HG02884 (cell line): ENCODE data around the gene PDZD4.

Source experiments
- ATAC-seq: cut with Tn5 transposase; IDR thresholded peaks from one replicate; pipeline ENCODE4 v1.9.1; 2021; ENCODE audit warnings: mild to moderate bottlenecking, moderate library complexity; ENCODE audit not compliant: unreplicated experiment

PDZD4 gene

DNA sequence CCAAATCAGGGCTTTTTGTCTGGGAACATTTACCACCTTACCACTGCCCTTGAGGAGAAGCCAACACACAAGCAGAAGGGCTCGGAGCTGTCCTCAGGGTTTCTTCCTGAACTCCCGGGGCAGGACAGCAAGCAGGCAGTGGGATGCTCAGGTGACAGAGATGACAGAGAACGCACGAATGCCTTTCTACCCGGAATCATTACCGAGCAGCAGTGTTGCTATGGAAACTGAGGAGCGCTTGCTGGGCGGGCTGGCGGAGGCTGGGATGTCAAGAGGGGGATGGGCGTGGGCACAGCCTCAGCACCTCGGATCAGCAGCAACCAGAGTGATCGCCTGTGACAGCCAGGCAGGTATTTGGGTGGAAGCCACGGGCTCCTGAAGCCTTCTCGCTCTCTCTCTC lies 18.1 kb downstream of the PDZD4 start:
- no peak for ATAC-seq

DNA sequence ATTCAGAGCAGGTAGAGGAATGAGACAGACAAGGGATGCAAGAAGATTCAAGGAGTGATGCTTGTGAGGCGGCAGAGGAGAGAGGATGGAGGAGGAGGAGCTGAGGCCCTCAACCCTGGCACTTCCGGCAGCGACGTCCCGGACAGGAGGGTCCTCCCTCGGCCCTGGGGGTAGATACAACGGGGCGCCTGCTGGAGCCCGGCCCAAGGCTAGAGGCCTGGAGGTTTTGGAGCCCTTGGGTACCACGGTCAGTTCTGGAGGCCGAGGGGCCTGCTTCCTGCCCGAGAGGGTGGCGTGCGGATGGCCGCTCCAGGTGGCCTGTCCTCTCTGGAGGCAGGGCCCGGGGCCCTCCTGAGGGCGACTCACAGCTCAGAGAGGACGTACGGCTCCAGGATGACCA lies 22.4 kb downstream of the PDZD4 start:
- no peak for ATAC-seq

DNA sequence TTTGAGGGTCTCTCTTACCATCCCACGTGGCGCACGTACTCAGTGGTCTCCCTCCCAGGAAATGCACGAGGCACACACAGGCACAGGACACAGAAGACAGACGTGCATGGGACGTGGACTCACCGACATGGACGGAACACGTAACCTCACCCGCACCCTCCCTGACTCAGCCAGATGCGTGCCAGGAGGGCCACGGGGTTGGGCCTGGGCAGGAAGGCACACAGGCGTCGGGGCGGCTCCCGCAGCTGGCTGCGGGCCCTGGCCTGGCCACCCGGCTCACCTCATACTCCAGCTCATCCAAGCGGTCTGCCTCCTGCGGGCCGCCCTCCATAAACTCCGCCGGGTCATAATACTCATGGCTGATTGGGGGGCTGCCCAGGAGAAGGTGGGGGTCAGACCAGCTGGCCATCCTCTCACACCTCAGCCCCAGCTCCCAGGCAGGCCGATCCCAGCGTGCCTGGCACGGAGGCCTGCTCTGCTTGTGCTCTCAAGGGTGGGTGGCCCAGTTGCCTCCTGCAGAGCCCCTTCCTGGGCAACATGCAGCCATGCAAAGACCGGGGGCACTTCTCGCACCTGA lies 23.3 kb downstream of the PDZD4 start:
- no peak for ATAC-seq

DNA sequence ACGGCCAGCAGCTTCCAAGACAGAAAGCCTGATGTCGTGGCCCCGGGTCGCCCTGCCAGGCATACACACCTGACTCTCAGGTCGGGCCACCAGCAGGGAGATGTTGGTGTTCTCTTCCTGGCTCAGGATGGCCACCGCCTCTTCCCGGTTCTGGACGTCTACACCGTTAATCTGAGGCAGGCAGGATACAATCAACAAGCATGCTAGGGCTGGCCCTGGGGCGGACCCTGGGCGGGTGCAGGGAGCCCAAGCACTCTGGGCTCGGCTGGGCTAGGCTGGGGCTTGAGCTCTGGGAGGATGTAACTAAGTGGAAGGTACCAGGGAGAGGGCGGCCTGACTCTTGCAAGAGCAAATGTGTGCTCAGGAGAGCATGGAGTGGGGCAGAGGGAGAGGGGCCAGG lies 24.9 kb downstream of the PDZD4 start:
- no peak for ATAC-seq

DNA sequence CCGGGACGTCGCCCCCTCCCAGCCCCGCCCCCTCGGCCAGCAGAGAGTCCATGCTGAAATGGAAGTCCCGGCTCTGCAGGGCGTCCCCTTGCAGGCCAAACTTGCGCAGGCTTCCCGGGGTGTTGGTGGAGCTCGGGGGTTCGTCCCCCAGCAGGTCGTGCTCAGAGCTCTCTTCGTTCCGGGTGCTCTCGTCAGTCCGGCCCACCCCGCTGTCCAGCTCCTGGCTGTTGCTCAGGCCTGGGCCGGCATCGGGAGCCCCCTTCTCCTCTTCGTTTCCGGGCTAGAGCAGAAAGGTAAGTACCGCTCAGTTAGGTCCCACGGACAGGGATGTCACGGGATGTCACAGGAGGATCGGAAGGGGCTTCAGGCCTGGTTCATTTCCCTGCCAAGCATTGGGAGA lies 25.7 kb downstream of the PDZD4 start:
- ATAC-seq = no peak

DNA sequence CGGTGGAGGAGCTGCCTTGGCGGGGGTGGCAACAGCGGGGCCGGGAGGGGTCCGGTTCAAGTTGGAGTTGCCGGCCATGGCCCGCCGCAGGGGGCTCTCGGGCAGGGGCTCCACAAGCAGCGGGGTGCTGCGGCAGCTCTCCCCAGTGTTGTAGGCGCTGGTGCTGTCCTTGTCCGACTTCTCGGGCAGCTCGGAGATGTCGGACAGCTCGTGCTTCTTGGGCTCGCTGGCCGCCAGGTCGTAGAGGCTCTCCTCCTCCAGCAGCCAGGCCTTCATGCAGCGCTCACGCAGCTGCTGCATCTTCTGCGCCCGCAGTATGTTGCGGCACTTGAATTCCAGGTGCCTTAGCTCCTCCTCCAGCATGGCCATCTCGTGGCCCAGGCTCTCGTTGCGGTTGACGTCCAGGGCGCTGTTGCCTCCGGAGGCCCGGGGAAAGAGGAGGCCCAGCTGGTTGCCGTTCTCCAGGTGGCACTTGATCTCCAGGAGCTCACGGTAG lies 26.2 kb downstream of the PDZD4 start:
- no peak for ATAC-seq

DNA sequence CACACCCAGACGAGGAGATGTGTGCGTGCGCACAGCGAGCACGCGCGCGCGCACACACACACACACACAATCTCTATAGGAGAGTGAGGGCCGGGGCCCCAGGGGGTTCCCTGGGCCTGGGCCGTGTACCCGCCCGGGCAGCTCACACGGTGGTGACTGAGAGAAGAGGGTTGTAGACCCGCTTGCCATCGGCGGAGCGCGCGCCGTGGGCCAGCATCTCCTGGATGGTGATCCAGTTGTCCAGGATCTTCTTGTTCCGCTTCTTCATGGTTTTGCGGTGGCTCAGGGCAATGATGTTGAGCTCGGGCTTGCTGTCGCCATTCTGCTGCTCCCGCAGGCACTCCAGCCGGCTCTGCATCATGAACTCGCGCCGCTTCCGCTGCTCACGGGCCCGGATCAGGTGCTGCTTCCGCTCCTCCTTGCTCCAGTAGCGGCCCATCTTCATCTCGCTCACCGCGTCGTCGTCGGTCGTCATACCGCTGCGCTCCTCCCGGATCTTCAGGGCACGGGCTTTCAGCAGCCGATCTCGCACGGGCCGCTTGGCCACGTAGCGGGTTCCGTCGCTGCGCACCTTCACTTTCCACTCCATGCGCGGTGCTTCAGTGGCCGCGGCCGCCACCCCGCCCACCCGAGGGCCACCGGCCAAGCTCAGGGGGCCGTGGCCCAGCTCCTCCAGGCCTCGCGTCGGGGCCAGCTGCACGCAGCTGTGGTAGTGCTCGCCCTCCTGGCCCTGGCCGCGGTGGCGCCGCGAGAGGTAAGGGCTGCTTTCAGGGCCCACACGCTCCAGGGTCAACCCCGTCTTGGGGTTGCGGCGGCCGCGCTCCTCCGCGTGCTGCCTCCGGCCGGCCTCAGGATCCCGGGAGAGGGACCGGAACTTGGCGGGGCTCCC lies 26.9 kb downstream of the PDZD4 start:
- no peak for ATAC-seq

DNA sequence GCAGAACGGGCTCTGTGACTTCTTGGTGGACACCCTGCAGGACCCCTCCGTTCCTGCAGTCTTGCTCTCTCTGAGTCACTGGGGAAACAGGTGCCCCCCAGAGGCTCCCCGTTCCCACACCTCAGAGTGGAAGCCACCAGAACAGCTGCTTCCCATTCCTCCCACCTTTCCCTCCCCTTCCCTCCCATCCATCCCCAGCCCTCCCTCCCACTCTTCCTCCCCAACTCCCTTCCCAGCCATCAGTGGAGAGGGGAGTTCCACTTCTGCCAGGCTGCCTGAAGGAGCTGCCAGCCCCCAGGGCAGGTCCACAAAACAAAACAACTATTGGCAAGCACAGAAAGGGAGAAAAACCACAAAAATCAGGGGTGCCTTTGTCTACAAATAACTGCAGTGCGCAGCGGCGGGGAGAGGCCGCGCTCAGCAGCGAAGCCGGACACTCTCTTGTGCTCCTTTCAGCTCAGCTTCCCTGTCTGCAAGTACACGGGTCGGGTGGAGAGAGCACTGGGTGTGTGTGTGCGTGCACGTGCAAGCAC lies 27.8 kb downstream of the PDZD4 start:
- ATAC-seq = no peak

DNA sequence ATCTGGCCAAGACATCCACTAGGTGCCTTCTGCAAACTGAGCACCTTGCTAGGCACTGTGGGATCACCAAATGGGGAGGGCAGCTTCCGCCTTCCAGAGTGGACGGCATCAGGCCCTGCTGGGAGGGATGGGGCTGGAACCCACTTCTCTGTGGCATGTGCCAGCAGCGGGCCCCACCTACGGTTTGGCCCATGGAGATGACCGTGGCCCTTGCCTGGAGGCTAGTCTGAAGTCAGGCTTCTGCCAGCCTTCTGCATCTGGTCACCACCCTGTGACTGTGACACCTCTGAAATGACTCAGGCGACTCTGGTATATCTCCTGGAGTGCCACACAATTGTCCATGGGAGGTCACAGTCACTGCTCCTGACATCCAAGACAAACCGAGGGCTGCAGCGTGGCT lies 28.7 kb downstream of the PDZD4 start:
- ATAC-seq = no peak

DNA sequence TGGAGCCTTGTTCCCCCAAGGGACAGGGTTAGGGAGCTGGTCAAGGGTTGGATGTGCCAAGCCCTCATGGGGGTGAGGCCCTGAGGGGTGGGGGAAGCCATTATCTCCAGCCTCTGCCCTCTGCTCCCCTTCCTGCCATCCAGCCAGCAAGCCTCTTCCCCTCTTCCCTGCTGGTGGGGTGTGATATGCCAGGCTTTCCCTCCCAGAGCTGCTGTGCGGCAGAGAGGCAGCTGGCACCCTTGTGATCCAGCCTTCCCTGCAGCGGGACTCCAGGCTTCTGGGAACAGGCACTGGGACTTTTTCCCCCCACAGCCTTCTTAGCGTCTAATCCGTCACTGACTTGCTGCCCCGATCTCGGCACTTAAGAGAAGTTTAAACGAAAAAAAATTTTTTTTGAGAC lies 29.6 kb downstream of the PDZD4 start:
- no peak for ATAC-seq

DNA sequence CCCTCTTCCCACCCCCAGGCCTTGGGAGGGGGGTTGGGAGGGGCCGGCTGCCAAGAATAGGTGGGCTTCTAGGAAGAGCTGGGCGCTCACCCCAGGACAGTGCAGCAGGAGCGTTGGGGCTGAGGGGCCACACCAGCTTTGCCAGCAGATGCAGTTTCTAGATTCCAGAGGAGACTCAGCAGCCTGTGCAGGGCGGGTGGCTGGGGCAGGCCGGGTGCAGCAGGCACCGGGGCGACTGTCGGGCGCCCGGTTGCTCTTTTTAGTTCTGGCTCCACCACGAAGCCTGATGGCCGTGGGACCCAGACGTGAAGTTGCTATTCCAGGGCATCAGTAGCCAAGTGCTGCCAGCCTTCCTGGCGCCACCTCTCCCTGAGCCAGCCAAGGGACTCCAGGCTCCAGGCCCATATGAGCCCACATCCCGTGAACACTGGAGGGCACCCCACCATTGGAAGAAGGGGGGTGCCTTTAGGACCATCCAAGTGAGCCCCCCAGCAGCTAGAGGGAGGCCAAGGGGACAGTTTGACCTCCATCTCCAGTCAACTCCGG lies 30.1 kb downstream of the PDZD4 start:
- no peak for ATAC-seq

DNA sequence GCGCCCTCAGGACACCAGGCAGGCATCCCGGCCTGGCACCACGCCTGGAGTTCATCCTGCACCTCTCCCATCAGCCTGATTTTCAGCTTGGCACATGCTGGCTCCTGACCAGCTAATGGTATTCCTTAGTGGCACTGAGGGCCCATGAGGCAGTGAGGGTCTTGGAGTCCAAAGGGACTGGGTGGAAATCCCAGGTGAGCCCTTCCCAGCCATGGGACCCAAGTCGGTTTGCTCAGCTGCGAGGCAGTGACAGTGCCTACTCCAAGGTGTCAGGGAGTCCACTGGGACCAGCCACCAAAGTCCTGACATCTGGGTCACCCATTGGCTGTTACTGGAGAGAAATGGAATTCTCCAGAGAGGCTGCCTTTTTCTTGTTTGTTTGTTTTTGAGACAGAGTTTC lies 31.0 kb downstream of the PDZD4 start:
- no peak for ATAC-seq

DNA sequence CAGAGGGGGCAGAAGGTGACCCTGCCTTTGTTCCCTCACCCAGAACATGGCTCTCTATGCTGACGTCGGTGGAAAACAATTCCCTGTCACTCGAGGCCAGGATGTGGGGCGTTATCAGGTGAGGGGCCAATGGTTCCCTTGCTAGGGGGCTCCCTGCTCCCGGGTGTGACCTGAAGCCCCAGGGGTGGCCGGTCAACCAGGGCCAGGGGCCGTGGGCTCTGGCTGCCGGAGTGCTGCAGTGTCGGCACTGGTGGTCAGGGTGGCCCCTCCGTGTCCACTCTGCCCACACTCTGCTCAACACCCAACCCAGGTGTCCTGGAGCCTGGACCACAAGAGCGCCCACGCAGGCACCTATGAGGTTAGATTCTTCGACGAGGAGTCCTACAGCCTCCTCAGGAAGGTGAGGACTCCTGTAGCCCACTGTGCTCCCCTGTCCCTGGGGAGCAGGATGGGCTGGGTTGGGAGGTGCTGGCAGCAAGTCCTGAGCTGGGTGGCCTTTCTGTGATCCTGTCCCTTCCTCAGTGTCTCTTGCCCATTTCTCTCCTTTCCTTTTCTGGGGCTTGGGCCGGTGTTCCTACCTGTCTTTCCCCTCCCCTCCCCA lies 32.8 kb downstream of the PDZD4 start:
- ATAC-seq = no peak

DNA sequence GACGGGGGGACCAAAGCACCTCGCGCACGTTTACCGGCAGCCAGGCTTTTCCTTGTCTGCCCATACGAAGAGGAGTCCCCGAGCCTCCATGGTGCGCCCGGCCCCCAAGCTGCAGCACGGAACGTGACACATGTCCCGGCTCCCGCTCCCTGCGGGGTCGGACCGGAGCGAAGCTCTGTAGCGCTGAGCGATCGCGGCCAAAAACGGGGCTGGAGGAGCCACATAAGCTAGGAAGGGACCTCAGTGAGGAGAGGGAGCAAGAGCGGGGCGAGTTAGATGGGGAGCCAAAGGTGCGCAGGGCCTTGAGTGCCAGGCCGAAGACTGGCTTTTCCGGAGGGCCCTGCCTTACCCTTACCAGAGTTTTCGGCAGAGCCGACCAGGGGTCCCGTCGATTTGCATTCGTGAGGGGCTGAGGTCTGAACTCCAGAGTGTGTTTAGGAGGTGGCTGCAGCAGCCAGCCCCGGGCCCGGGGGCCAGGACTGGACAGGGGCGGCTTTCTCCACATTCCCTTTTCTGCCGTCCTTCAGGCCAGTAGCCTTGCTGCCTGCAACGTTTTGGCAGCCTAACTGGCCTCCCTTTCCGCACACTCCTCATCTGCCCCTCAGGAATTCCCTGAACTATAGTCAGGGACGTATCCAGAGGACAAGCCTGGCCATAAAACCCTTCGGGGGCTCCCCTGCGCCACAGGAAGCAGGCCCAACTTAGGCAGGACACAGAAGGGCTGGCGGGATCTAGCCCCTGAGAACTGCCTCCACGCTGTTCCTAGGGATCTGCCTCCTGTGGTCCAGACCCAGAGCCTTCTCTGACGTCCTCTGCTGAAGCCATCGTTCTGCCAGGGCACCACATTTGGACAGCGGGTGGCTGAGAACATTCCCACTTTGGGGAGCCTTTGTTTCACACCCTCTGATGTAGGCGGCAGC lies 35.2 kb downstream of the PDZD4 start:
- ATAC-seq = no peak

DNA sequence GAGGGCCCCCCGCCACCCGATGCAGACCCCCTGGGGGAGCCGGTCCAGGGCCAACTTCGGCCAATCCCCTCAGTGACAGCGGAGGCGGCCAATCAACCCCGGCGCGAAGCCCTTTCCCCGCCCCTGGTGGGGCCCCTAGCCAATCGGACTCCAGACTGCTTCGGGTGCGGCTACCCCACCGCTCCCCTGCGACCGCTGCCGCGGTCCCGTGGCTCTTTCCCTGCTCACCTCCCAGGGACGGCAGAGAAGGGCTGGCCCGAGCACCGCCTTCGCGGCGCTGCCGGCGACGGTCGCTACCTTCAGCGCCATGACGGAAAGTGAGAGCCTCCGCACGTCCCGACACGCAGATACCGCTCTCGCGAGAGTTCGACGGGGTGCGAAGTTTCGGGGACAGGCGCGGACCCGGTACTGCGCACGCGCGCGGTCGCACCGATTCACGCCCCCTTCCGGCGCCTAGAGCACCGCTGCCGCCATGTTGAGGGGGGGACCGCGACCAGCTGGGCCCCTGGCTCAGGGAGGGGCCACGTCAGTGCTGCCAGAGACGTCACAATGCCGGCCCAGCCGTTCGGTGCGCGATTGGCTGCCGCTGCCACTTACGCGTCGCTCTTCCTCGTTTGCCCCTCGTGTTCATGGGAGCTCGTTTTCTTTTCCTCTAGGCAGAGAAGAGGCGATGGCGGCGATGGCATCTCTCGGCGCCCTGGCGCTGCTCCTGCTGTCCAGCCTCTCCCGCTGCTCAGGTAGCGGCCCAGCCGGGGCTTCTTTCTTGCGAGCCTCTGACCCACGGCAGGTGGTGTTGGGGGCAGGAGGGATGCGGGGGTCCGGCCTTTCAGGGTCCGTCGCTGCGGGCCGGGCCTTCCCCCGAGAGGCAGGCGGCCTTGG lies 36.1 kb downstream of the PDZD4 start, which contains the start of the genes IDH3G and SSR4:
Gene IDH3G, minus strand, starts transcription at position 358 of the 879 bp plus-strand sequence. Its CDS starts 49 bp downstream, at position 309.
Gene SSR4, plus strand, starts transcription at position 651 of the 879 bp plus-strand sequence. Its CDS starts 20 bp downstream, at position 671.
- peak; percentile 94 for ATAC-seq

DNA sequence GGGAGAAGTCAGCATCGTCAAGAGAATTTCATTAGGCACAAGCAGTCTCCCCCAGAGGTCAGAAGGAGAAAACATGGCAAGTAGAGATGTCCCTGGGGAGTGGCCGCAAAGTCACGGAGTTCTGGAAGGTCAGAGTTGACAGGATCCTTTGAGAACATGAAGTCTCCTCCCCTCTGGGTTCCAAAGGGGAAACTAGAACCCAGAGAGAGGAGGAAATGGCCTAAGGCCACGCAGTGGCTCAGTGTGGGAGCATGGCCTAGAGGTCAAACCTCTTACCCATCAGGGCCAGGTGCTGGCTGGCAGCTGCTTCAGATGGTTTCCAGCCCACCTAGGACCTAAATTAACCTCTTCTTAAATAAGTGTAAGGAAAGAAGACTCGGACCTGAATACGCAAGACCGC lies 37.1 kb downstream of the PDZD4 start:
- ATAC-seq = no peak

DNA sequence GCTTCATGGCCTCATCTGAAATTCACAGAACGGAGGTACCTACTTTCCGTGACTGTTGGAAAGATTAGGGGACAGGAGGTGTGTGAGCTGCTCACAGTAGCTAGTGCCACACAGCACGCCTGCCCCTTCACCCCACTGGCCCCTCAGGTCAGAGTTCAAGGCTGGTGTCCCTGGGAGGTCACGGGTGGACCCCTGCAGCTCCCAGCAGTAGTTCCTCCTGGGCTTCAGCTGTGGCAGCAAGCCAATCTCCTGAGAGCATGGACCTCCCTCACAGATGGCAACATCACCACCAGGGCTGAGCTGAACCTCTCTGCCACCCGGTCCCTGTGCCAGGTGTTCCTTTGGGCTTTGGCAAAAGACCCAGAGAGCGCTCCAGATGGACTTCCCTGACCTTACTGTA lies 38.0 kb downstream of the PDZD4 start:
- no peak for ATAC-seq

DNA sequence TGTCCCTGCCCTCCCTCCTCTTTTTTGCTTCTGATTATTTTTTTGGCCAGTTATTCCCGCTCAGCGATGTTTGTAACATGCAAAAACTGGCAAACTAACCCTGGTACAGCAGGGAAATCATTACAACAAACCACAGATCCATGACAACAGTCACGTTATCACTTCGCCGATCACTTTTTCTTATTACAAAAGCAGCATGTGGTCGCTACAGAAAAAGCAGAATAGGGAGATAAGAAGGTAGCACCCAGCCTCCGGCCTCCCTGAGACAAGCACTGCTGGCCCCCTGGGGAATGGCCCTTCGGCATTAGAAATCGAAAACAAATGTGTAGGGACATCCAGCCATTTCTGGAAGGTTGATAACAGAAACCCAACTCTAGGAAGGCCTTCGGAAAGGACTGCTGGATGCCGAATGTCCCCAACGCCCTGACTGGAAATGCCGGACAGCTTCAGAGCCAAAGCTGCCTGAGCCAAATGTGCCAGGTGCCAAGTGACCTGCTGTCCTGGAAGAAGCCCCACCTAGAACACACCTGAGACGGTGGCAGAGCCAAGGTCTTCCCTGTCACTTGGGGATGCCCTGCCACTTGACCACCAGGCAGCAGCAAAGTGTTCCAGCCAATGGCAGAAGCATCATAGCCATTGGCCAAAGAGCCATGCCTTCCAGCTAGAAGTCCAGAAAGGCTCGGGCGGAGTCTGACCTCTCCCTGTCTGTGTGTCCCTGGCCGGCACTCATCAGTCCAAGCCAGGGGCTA lies 39.1 kb downstream of the PDZD4 start:
- ATAC-seq = no peak
